Inflammatory macrophage (primary cell): ENCODE measurements around the gene MRI1.

Source experiments
- DNase-seq, 2 donors: peaks; one replicate each; pipeline ENCODE4 v3.0.0-alpha.2; 2020 to 2022
- total RNA-seq, 18 experiments: gene quantifications; one replicate each; lab custom pipeline; 2026; ENCODE audit warnings: mixed read lengths in 6 of 18, inconsistent platforms in 2 of 18; lab: John Stamatoyannopoulos, UW

The MRI1 gene
- 3.1 to 22.0 (median 16.7) reads per million in 18 experiments for total RNA-seq

GRCh38 chr19:13764101-13764807 lies at the start of gene MRI1:
Gene MRI1 (plus strand): TSS chr19:13764522. CDS start chr19:13764589, 67 bp downstream.
- peak; percentile 42 to 68 for DNase-seq

GRCh38 chr19:13717194-13717643 lies 47.1 kb upstream of the MRI1 start:
- DNase-seq, result no peak

- DNase-seq, result no peak
Measured at GRCh38 chr19:13718733-13719132, 45.6 kb upstream of the MRI1 start.

- no peak for DNase-seq
Measured at GRCh38 chr19:13722146-13722545, 42.2 kb upstream of the MRI1 start.

- DNase-seq, result no peak
Measured at GRCh38 chr19:13723206-13723605, 41.1 kb upstream of the MRI1 start.

- no peak for DNase-seq
Measured at GRCh38 chr19:13726323-13726722, 38.0 kb upstream of the MRI1 start.

GRCh38 chr19:13727798-13728197 lies 36.5 kb upstream of the MRI1 start:
- DNase-seq, result no peak

GRCh38 chr19:13729859-13730258 lies 34.5 kb upstream of the MRI1 start:
- DNase-seq, result peak; percentile 46 to 64

- DNase-seq, result peak; percentile 94 to 95
Measured at GRCh38 chr19:13731147-13731964, 33.0 kb upstream of the MRI1 start.

- no peak for DNase-seq
Measured at GRCh38 chr19:13732337-13732736, 32.0 kb upstream of the MRI1 start.

GRCh38 chr19:13734751-13735150 lies 29.6 kb upstream of the MRI1 start:
- DNase-seq, result no peak

- DNase-seq, result no peak
Measured at GRCh38 chr19:13738073-13738472, 26.2 kb upstream of the MRI1 start.

- no peak for DNase-seq
Measured at GRCh38 chr19:13741893-13742292, 22.4 kb upstream of the MRI1 start.

GRCh38 chr19:13742756-13743155 lies 21.6 kb upstream of the MRI1 start:
- no peak for DNase-seq

GRCh38 chr19:13744174-13744573 lies 20.1 kb upstream of the MRI1 start:
- DNase-seq, result peak in 1 of 2 donors; percentile 12

- no peak for DNase-seq
Measured at GRCh38 chr19:13747098-13747453, 17.2 kb upstream of the MRI1 start.

- DNase-seq, result peak; percentile 14 to 52
Measured at GRCh38 chr19:13748169-13748828, 16.0 kb upstream of the MRI1 start.

- no peak for DNase-seq
Measured at GRCh38 chr19:13751436-13751835, 12.9 kb upstream of the MRI1 start.

- peak; percentile 54 to 65 for DNase-seq
Measured at GRCh38 chr19:13753622-13754021, 10.7 kb upstream of the MRI1 start.

GRCh38 chr19:13756210-13756609 lies 8.1 kb upstream of the MRI1 start:
- no peak for DNase-seq

- DNase-seq, result no peak
Measured at GRCh38 chr19:13757805-13758772, 6.2 kb upstream of the MRI1 start.

GRCh38 chr19:13758795-13759194 lies 5.5 kb upstream of the MRI1 start:
- no peak for DNase-seq
